PFSK-1 (cell line): ENCODE measurements around the gene PRDM16.

ENCODE experiments used
- FOXP2 ChIP-seq: optimal IDR thresholded peaks from 2 replicates; pipeline ENCODE3; 2011; ENCODE audit warnings: borderline replicate concordance, control low read depth, inconsistent platforms; ENCODE audit not compliant: insufficient read depth; ENCODE audit errors: extremely low read length, extremely low read depth
- POLR2AphosphoS5 ChIP-seq: IDR thresholded peaks from 2 replicates; pipeline ENCODE4 v1.6.1; 2012; ENCODE audit warnings: low read depth, mild to moderate bottlenecking, control low read depth, low read length, moderate library complexity
- SIN3A ChIP-seq: IDR thresholded peaks from 2 replicates; pipeline ENCODE4 v1.6.1; 2012; ENCODE audit warnings: mild to moderate bottlenecking, low read length, moderate library complexity, borderline replicate concordance; ENCODE audit not compliant: insufficient read depth
- TAF1 ChIP-seq: IDR thresholded peaks from 2 replicates; pipeline ENCODE4 v1.6.1; 2012; ENCODE audit warnings: low read length, control low read depth, borderline replicate concordance; ENCODE audit not compliant: insufficient read depth
- TF ChIP-seq, protein P1 (sequence below), 2 experiments: IDR thresholded peaks; 2 replicates each; pipeline versions ENCODE4 v1.6.1 to v1.8.0; 2011 to 2012; ENCODE audit warnings: low read depth in 2 of 2, low read length in 2 of 2, control low read depth in 1 of 2, inconsistent platforms in 1 of 2, mild to moderate bottlenecking in 1 of 2, moderate library complexity in 1 of 2; ENCODE audit not compliant: insufficient read depth in 1 of 2

DNA sequence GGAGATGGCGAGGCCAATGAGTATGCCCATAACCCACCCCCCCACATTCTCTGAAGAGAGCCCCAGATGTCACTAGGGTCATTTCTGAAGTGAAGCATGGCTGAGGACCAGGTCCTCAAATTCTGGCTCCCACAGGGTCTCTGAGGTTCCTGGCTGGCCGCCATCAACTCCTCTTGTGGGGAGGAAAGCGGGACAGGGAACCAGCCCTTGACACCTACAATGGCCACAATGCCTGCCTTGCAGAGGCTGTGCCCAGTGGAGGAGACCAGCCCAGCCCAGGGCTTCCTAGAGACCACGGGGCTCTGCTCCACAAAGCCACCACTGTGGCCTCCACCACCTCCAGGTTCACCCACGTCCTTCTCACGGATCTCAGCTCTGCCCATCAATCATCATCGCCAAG is 265.4 kb downstream of the PRDM16 start:
- TF ChIP-seq SIN3A (no peak), POLR2AphosphoS5 (no peak), TAF1 (no peak), FOXP2 (no peak)
- TF ChIP-seq, protein P1, sequence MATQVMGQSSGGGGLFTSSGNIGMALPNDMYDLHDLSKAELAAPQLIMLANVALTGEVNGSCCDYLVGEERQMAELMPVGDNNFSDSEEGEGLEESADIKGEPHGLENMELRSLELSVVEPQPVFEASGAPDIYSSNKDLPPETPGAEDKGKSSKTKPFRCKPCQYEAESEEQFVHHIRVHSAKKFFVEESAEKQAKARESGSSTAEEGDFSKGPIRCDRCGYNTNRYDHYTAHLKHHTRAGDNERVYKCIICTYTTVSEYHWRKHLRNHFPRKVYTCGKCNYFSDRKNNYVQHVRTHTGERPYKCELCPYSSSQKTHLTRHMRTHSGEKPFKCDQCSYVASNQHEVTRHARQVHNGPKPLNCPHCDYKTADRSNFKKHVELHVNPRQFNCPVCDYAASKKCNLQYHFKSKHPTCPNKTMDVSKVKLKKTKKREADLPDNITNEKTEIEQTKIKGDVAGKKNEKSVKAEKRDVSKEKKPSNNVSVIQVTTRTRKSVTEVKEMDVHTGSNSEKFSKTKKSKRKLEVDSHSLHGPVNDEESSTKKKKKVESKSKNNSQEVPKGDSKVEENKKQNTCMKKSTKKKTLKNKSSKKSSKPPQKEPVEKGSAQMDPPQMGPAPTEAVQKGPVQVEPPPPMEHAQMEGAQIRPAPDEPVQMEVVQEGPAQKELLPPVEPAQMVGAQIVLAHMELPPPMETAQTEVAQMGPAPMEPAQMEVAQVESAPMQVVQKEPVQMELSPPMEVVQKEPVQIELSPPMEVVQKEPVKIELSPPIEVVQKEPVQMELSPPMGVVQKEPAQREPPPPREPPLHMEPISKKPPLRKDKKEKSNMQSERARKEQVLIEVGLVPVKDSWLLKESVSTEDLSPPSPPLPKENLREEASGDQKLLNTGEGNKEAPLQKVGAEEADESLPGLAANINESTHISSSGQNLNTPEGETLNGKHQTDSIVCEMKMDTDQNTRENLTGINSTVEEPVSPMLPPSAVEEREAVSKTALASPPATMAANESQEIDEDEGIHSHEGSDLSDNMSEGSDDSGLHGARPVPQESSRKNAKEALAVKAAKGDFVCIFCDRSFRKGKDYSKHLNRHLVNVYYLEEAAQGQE (IDR thresholded peaks at IDR 0.05; ENCODE audit: insufficient read depth in 1 of 2, low read depth in 2 of 2, low read length in 2 of 2), result no peak
